GM18498 (cell line): Measurements from ENCODE around the gene ANKFN1.
"Not testable (repeated sequence)": the region's sequence is repeated elsewhere in the genome, so short reads cannot be mapped to it uniquely, and the experiment has no call there.

Experiments
- ATAC-seq: cut with Tn5 transposase; IDR thresholded peaks from one replicate; pipeline ENCODE4 v1.9.1; 2021; ENCODE audit warnings: mild to moderate bottlenecking, moderate library complexity; ENCODE audit not compliant: unreplicated experiment

Gene ANKFN1

DNA sequence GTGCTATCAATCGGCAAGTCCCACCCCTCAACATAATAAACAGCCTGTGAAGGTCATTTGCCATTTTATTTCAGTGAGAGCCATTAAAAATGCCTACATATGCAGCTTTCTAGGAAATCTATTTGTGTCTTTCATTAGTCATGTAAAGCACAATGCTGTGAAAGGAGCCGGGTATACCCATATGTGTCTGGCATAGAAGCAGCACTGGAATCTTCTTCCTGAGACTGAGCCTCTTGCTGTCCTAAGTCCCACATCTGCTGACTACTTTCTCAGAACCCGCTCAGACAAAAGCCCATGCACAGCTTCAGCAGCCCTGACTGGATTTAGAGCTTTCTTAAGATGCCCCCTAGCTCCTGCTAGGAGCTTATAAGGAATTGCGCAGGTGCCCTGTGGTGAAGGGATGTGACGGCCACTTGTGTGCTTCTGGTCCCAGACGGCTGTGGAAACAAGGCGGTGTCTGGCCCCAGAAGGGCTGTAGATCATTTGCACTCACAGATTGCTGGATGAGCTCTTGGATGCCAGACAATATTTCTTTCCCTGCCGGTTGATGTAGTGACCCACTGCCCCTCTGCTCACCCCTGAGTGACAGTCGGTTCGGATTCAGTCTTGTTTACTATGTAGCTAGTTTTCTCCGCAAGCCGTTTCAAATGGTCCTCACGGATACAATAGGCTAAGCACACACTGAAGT, 172.2 kb downstream of the ANKFN1 start:
- ATAC-seq = no peak

DNA sequence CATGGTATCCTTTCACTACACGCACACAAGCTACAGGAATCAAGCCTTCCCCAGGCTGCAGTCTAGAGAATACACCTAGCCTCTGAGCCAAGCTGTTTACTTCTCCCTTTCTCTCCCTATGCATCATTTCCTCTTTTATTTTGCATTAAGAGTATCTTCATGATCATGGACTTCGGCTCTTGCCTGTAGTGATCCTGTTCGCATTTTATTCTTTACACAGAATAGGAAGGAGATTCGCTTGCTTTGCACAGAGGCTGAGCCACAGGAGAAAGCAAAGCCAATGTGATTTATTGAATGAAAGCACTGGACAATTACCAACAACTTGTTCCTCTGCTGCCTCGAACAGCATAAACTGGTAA, 172.7 kb downstream of the ANKFN1 start:
- no peak for ATAC-seq

DNA sequence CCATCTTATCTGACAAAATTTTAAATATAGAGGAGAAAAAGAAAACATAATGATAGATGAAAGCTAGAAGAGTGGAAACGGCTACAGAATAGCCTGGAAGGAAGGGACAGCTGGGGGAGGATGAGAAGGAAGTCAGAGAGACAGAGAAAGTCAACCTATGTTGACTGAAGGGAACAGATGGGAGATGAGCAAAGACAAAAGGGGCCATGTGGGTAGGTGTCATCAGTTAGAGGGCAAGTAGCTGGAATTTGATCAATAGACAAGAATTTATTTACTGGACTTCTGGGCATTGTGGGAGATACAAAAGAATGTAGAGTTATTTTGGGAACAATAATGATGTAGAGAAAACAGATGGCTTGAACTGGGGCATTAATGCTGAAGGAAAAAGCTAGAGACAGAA, 194.4 kb downstream of the ANKFN1 start:
- ATAC-seq = no peak

DNA sequence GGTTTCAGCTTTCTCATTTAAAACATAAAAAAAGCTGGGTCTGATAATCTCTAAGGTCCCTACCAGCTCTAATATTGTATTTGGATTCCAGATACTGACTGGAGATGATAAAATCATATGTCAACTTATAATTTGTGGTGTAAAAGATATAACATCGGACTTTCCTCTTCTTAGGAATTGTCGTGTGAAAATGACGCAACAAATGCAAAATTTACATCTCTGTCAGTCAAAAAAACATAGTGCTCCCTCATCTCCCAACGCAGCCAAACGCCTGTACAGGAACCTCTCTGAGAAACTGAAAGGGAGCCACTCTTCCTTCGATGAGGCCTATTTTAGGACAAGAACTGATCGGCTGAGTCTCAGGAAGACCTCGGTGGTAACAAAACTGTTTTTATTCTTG, 197.3 kb downstream of the ANKFN1 start:
- no peak for ATAC-seq

GRCh38 chr17:56351675-56352074, 198.4 kb downstream of the ANKFN1 start:
- no peak for ATAC-seq

GRCh38 chr17:56358651-56359050, 205.4 kb downstream of the ANKFN1 start:
- ATAC-seq = no peak

- no peak for ATAC-seq
Measured at GRCh38 chr17:56359518-56359917, 206.2 kb downstream of the ANKFN1 start.

GRCh38 chr17:56367366-56367765, 214.1 kb downstream of the ANKFN1 start:
- ATAC-seq = no peak

GRCh38 chr17:56373981-56374833, 220.9 kb downstream of the ANKFN1 start:
- ATAC-seq = no peak

DNA sequence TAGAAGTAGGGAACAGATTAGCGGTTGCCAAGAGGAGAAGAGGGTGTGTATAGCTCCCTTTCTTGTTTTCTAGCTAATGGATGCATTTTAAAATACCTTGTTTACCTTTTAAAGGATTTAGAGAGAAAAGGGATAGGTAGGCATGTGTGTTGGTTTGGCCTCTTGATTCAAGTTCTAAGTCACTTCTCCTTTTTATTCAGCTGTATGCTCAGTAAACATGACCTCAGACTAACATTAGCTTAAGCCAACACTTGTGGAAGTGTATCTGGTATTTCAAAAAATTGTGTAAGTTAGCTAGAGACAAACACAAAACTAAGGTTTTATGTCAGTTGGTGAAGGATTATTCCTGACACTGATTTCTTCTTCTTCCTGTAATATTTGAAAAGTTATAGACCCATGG, 236.1 kb downstream of the ANKFN1 start:
- no peak for ATAC-seq

GRCh38 chr17:56392321-56392720, 239.0 kb downstream of the ANKFN1 start:
- no peak for ATAC-seq

GRCh38 chr17:56393156-56393555, 239.9 kb downstream of the ANKFN1 start:
- ATAC-seq = no peak

DNA sequence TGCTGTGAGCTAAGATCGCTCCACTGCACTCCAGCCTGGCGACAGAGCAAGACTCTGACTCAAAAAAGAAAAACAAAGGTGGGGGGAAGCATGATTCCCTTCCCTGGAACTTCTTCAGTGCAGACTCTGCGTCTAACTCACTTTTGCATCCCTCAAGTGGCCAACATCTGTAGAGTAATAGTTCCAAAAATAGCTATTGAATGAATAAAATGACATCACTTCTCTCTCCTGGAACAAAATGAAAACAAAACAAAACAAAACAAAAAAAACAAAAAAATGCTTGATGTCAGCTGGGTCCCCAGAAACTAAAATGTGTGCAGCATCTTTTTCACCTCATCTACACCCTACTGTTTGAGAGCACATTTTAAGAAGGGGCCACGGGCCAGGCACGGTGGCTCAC, 242.5 kb downstream of the ANKFN1 start:
- no peak for ATAC-seq

- no peak for ATAC-seq
Measured at GRCh38 chr17:56407086-56407485, 253.8 kb downstream of the ANKFN1 start.

DNA sequence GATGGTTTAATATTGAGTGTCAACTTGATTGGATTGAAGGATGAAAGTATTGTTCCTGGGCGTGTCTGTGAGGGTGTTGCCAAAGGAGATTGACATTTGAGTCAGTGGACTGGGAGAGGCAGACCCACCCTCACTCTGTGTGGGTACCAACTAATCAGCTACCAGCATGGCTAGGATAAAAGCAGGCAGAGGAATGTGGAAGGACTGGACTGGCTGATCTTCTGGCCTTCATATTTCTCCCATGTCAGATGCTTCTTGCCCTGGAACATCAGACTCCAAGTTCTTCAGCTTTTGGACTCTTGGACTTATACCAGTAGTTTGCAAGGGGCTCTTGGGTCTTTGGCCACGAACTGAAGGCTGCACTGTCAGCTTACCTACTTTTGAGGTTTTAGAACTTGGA, 259.1 kb downstream of the ANKFN1 start:
- ATAC-seq = not testable (repeated sequence)

GRCh38 chr17:56416682-56417351, 263.5 kb downstream of the ANKFN1 start:
- no peak for ATAC-seq

- ATAC-seq = no peak
Measured at GRCh38 chr17:56424005-56424404, 270.7 kb downstream of the ANKFN1 start.

- no peak for ATAC-seq
Measured at GRCh38 chr17:56424543-56425044, 271.3 kb downstream of the ANKFN1 start.

DNA sequence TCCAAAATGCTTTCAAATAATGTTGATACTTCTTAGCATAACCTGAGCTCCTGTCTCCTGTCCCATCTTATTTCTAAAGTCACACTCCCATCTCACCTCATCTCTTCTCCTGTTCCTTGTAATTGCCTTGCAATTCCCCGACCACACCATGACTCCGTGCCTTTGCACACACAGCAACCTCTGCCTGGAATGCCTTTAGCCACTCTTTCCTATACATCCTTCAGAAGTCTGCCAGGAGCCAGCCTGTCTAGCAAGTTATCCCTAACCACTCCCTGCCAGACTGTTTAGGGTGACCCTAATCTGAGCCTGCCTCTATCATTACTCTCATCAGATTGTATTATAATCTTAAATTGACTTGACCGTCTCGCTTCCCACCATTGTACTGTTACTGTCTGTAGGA, 272.2 kb downstream of the ANKFN1 start:
- ATAC-seq = no peak

DNA sequence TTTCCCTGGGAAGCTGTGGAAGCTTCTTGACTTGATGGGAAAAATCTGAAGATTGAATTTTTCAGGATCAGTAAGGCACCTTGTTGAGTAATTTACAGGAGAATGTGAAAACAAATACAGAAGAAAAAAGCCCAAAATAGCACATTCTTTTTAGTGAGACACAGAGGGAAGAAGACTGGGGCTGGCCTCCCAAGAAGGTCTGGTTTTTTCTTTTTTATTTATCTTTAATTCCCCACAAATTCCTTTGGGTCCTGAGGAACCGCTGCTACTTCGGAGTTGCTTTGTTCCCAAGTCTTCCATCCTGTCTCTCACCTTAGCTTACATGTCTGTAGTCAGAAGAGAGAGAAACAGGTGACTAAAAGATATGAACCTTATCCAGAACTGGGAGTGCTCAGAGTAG, 273.6 kb downstream of the ANKFN1 start:
- ATAC-seq = no peak

GRCh38 chr17:56431736-56432135, 278.5 kb downstream of the ANKFN1 start:
- no peak for ATAC-seq

GRCh38 chr17:56432443-56432842, 279.2 kb downstream of the ANKFN1 start:
- ATAC-seq = no peak
